Ishikawa (cell line): Measurements from ENCODE around the gene CIAO3.

Source experiments
- CEBPB ChIP-seq: IDR thresholded peaks from 2 replicates; pipeline ENCODE4 v1.6.1; 2012
- CREB1 ChIP-seq: IDR thresholded peaks from 2 replicates; pipeline ENCODE4 v1.6.1; 2012; ENCODE audit warnings: low read depth
- EGR1 ChIP-seq: IDR thresholded peaks from 2 replicates; pipeline ENCODE4 v1.6.1; 2012
- EP300 ChIP-seq: IDR thresholded peaks from 2 replicates; pipeline ENCODE4 v1.6.1; 2012; ENCODE audit warnings: borderline replicate concordance
- FOXM1 ChIP-seq: IDR thresholded peaks from 2 replicates; pipeline ENCODE4 v1.6.1; 2012; ENCODE audit warnings: low read depth, borderline replicate concordance
- MAX ChIP-seq: IDR thresholded peaks from 2 replicates; pipeline ENCODE4 v1.6.1; 2012
- RAD21 ChIP-seq: IDR thresholded peaks from 2 replicates; pipeline ENCODE4 v1.6.1; 2012; ENCODE audit warnings: low read depth
- TAF1 ChIP-seq: IDR thresholded peaks from 2 replicates; pipeline ENCODE4 v1.6.1; 2012; ENCODE audit warnings: low read depth, mild to moderate bottlenecking
- TEAD4 ChIP-seq: IDR thresholded peaks from 2 replicates; pipeline ENCODE4 v1.6.1; 2012
- YY1 ChIP-seq: IDR thresholded peaks from 2 replicates; pipeline ENCODE4 v1.6.1; 2012; ENCODE audit warnings: low read depth

- no peak for TF ChIP-seq TEAD4
- TF ChIP-seq FOXM1: no peak
- TF ChIP-seq CEBPB: no peak
- TF ChIP-seq TAF1: no peak
- TF ChIP-seq EP300: no peak
- no peak for TF ChIP-seq EGR1
- TF ChIP-seq YY1: no peak
- TF ChIP-seq MAX: no peak
- TF ChIP-seq CREB1: no peak
- TF ChIP-seq RAD21: no peak
Measured at GRCh38 chr16:689175-689897, 51.5 kb downstream of the CIAO3 start.
